ENCODE measurements around the gene ZNF766.
"Not testable (repeated sequence)": the region's sequence is repeated elsewhere in the genome, so short reads cannot be mapped to it uniquely, and the experiment has no call there.

Gene ZNF766

GRCh38 chr19:52277471-52277870 lies 8.1 kb downstream of the ZNF766 start:
- FAIRE-seq, result no peak

- FAIRE-seq, result no peak
Observed at GRCh38 chr19:52286256-52286655, 16.9 kb downstream of the ZNF766 start.

GRCh38 chr19:52291781-52292180 lies 22.4 kb downstream of the ZNF766 start:
- FAIRE-seq, result no peak

DNA sequence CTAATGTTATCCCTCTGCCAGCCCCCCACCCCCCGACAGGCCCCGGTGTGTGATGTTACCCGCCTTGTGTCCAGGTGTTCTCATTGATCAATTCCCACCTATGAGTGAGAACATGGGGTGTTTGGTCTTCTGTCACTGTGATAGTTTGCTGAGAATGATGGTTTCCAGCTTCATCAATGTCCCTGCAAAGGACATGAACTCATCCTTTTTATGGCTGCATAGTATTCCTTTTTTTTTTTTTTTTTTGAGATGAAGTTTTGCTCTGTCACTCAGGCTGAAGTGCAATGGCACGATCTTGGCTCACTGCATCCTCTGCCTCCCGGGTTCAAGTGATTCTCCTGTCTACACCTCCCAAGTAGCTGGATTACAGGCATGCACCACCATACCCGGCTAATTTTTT lies 23.6 kb downstream of the ZNF766 start:
- FAIRE-seq, result not testable (repeated sequence)

- FAIRE-seq, result no peak
Observed at GRCh38 chr19:52296400-52296772, 27.0 kb downstream of the ZNF766 start.

GRCh38 chr19:52296773-52297600 lies 27.6 kb downstream of the ZNF766 start, which contains the start of gene ZNF480:
Gene ZNF480 (plus strand): TSS chr19:52297169. CDS start chr19:52300413, 3,244 bp downstream.
- FAIRE-seq, result no peak

DNA sequence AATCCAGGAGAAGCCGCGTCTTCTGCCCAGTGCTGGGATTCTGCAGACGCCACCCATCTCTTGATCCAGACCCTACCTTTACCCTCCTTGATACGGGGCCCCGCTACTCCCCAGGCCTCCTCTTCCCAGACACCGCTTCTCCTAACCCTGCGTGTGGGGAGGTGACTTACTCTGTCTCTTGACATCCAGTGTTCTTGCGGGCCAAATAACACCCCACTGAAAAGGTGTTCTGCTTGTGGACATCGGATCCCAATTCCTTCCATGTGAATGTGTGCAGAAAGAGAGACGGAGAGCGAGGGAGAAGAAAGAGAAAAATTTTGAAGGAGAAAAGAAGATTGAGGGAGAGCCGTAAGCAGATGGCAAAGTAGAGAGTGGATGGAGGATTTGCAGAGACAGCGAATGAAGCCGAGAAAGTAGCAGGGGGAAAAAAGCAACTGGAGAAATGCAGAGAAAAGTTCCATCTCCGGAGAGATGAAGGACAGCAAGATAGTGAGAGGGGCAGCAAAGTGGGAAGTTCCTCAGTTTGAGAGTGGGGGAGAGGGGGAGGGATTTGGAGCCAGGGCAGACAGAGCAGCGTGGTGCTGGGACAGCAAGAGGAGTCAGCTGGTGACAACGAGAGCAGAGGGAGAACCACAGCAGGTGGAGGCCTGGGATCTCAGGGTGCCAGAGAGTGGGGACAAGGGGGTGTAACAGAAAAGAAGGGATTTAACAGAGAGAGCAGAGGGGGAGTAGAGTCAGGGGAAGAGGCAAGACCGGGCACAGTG lies 28.4 kb downstream of the ZNF766 start:
- no peak for FAIRE-seq

DNA sequence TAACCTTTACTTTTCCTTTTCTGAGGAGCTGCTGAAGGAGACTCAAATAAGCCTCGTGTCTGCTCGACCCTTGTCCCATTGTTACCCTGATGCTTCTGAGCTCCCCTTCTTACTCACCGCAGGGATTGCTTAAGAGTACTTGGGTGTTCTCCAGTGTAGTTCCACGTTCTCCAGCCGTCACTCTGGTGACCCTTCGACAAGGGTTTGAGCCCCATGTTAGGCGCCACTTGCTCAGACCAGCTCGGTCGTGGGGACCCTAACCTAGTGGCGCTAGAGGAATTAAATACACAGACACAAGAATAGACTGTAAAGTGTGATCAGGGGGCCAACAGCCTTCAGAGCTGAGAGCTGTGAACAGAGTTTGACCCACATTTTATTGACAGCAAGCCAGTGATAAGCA lies 37.9 kb downstream of the ZNF766 start:
- no peak for FAIRE-seq

- FAIRE-seq, result no peak
Observed at GRCh38 chr19:52322429-52322828, 53.0 kb downstream of the ZNF766 start.

GRCh38 chr19:52331757-52332156 lies 62.4 kb downstream of the ZNF766 start:
- FAIRE-seq, result no peak

DNA sequence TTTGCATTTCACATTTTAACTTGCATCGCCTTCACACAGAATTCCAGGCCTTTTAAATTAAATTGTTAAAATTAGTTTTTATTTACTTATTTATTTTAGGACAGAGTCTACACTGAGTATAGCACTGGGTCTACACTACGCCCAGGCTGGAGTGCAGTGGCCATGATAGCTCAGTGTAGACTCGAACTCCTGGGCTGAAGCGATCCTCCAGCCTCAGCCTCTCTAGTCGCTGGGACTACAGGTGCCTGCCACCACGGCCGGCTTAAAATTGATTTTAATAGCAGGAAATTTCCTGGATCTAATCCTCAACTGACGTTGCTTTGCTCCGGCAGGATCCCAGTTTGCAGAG lies 66.4 kb downstream of the ZNF766 start:
- FAIRE-seq, result no peak

DNA sequence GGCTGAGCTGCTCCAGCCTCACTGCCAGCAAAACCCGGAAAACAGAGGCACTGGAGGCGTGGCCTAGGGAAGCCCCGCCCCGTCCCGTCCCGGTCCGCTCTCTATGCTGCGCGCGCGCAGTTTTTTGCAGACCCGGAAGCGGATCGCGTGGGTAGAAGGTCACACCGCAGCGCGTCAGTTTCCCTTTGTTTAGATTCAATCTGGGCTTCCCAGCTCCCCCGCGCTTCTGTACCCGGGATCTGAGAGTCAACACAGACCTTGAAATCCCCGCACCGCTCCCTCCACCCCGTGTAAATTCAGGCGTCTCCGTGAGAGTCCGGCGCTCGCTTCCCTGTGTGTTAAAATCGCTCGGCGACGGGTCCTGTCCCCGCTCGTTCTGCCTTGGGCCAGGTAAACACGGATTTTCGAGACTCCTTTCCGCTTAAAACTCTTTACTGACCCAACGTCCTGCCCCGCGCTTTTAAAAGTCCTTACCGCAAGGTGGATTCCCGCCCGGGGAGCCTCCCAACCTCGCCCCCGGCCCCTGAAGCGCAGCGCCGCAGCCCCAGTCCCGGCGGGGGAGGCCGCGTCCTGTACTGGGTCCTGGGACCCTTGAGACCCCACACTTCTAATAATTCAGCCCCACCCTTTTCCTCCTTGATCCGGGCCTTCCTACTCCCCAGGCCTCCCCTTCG lies 66.9 kb downstream of the ZNF766 start, which contains the start of gene ZNF610:
ZNF610 (plus strand) TSS at position 127 of the 674 bp plus-strand sequence. CDS start 12,930 bp downstream, outside the sequence.
- no peak for FAIRE-seq

GRCh38 chr19:52336791-52337381 lies 67.5 kb downstream of the ZNF766 start:
- FAIRE-seq, result no peak

DNA sequence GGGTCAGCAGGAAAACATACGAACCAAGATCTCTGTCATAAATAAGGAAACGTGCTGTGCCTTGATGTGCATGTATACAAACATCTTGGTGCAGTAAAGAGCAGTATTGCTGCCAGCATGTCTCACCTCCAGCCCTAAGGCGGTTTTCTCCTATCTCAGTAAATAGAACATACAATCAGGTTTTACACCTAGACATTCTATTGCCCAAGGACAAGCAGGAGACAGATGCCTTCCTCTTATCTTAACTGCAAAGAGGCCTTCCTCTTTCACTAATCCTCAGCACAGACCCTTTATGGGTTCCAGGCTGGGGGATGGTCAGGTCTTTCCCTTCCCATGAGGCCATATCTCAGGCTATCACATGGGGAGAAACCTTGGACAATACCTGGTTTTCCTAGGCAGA lies 69.6 kb downstream of the ZNF766 start:
- not testable (repeated sequence) for FAIRE-seq

GRCh38 chr19:52343548-52343947 lies 74.2 kb downstream of the ZNF766 start:
- FAIRE-seq, result no peak

DNA sequence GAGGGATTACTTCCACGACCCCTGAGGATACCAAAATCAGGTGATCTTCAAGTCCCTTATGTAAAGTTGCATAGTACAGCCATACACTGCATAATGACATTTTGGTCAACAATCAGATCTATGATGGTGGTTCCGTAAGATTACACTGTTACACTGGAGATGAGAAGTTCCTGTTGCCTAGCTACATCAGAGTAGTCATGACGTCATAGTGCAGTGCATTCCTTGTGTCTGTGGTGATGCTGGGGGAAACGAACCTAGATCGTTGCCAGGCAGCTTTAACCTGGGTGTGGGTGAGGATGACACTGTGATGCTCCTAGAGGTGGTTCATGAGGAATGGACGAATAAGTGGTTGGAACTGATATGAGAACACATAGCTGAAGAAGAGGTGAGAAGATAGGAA lies 75.8 kb downstream of the ZNF766 start:
- no peak for FAIRE-seq
